ENCODE results near the gene IFNGR2. TPM values are rescaled to one million over a fixed set of nuclear protein-coding genes. Genes with fewer than 3 reads are reported as not detected.

IFNGR2 gene
- total and polyA plus RNA-seq, 2 of the 13 experiments (the other 11 are each of a cell fraction or from before 2014, with no cell fraction given) = 61.3 to 117 TPM

DNA sequence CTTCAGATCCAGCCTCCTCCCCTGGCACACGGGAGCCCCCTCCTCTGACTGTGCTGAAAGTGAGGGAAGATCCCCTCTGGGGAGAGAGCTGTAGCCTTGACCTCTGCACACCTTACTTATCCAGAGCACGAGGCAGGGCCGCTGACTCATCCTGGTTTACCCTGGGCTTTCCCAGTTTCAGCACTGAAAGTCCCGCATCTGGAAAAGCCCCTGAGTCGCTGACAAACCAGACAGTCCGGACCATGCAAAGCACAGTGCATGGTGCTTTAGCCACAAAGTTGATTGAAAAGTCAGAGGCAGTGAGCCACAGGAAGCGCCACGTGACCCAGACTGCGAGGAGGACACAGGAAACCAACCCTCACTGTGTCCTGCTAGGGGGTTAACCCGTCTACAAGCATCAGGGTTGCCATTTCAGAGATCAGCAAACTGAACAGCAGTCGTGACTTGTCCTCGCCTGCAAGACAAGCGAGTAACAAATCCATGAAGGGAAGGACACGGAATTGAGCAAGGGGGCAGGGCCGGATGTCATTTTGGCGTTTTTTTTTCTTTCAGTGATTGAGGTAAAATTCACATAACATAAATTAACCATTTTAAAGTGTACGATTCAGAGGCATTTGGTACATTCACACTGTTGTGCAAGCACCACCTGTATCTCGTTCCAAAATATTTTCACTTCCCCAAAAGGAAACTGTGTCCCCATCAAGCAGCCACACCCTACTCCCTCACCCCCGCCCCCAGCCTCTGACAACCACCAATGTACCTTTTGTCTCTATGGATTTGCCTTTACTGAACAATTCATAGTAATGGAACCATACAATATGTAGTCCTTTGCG is 19.9 kb upstream of the IFNGR2 start (continued):
- TF ChIP-seq, protein P1, sequence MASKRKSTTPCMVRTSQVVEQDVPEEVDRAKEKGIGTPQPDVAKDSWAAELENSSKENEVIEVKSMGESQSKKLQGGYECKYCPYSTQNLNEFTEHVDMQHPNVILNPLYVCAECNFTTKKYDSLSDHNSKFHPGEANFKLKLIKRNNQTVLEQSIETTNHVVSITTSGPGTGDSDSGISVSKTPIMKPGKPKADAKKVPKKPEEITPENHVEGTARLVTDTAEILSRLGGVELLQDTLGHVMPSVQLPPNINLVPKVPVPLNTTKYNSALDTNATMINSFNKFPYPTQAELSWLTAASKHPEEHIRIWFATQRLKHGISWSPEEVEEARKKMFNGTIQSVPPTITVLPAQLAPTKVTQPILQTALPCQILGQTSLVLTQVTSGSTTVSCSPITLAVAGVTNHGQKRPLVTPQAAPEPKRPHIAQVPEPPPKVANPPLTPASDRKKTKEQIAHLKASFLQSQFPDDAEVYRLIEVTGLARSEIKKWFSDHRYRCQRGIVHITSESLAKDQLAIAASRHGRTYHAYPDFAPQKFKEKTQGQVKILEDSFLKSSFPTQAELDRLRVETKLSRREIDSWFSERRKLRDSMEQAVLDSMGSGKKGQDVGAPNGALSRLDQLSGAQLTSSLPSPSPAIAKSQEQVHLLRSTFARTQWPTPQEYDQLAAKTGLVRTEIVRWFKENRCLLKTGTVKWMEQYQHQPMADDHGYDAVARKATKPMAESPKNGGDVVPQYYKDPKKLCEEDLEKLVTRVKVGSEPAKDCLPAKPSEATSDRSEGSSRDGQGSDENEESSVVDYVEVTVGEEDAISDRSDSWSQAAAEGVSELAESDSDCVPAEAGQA (IDR thresholded peaks at IDR 0.05; ENCODE audit: low read depth) = no peak
- TF ChIP-seq, protein P1 (CRISPR knock-in tag; IDR thresholded peaks at IDR 0.05; ENCODE audit: borderline replicate concordance) = no peak
- TF ChIP-seq PTBP1 (IDR thresholded peaks at IDR 0.05; ENCODE audit: low read depth, low read length, poor library complexity, severe bottlenecking) = no peak
- peak; percentile 59; the same call in 1 of the 2 replicates for TF ChIP-seq REL (CRISPR knock-in tag; conservative IDR thresholded peaks at IDR 0.05)
- no peak for TF ChIP-seq ZNF33A (CRISPR knock-in tag; IDR thresholded peaks at IDR 0.05; ENCODE audit: borderline replicate concordance)
- peak; percentile 87 for TF ChIP-seq ZNF670 (CRISPR knock-in tag; IDR thresholded peaks at IDR 0.05; ENCODE audit: borderline replicate concordance)
- TF ChIP-seq ATRX (CRISPR knock-in tag; IDR thresholded peaks at IDR 0.05; ENCODE audit: borderline replicate concordance) = no peak
- peak; percentile 93 for TF ChIP-seq JUND (CRISPR knock-in tag; IDR thresholded peaks at IDR 0.05)
- TF ChIP-seq, protein P2, sequence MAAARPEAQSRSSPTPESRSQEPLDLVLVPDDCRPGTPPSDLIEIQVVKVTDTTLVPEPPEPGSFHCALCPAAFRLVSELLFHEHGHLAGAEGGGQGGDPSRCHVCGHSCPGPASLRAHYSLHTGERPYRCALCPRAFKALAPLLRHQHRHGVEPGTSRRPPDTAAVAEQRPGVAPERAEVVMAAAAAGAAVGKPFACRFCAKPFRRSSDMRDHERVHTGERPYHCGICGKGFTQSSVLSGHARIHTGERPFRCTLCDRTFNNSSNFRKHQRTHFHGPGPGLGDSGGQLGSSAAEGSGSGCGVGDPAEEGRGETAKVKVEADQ (CRISPR knock-in tag; IDR thresholded peaks at IDR 0.05; ENCODE audit: borderline replicate concordance) = no peak
- no peak for TF ChIP-seq ZNF431 (CRISPR knock-in tag; IDR thresholded peaks at IDR 0.05; ENCODE audit: borderline replicate concordance, low read depth)
- TF ChIP-seq, protein P3, sequence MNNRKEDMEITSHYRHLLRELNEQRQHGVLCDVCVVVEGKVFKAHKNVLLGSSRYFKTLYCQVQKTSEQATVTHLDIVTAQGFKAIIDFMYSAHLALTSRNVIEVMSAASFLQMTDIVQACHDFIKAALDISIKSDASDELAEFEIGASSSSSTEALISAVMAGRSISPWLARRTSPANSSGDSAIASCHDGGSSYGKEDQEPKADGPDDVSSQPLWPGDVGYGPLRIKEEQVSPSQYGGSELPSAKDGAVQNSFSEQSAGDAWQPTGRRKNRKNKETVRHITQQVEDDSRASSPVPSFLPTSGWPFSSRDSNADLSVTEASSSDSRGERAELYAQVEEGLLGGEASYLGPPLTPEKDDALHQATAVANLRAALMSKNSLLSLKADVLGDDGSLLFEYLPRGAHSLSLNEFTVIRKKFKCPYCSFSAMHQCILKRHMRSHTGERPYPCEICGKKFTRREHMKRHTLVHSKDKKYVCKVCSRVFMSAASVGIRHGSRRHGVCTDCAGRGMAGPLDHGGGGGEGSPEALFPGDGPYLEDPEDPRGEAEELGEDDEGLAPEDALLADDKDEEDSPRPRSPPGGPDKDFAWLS (CRISPR knock-in tag; IDR thresholded peaks at IDR 0.05; ENCODE audit: borderline replicate concordance) = no peak
- TF ChIP-seq SRSF4 (IDR thresholded peaks at IDR 0.05; ENCODE audit: low read depth, low read length, poor library complexity, severe bottlenecking) = no peak
- TF ChIP-seq, protein P4, sequence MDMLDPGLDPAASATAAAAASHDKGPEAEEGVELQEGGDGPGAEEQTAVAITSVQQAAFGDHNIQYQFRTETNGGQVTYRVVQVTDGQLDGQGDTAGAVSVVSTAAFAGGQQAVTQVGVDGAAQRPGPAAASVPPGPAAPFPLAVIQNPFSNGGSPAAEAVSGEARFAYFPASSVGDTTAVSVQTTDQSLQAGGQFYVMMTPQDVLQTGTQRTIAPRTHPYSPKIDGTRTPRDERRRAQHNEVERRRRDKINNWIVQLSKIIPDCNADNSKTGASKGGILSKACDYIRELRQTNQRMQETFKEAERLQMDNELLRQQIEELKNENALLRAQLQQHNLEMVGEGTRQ (IDR thresholded peaks at IDR 0.05; ENCODE audit: low read depth, low read length) = peak; percentile 86
- TF ChIP-seq, protein P4 (CRISPR knock-in tag; IDR thresholded peaks at IDR 0.05; ENCODE audit: borderline replicate concordance) = peak; percentile 91; the same call in 1 of the 2 replicates
- TF ChIP-seq ZNF724P (CRISPR knock-in tag; IDR thresholded peaks at IDR 0.05; ENCODE audit: borderline replicate concordance) = no peak

Data from HepG2 (cell line).